Measurements from ENCODE around the gene GALNT14.

GRCh38 chr2:31139671-31140070, 1.4 kb upstream of the GALNT14 start:
- TF ChIP-seq, protein P1, sequence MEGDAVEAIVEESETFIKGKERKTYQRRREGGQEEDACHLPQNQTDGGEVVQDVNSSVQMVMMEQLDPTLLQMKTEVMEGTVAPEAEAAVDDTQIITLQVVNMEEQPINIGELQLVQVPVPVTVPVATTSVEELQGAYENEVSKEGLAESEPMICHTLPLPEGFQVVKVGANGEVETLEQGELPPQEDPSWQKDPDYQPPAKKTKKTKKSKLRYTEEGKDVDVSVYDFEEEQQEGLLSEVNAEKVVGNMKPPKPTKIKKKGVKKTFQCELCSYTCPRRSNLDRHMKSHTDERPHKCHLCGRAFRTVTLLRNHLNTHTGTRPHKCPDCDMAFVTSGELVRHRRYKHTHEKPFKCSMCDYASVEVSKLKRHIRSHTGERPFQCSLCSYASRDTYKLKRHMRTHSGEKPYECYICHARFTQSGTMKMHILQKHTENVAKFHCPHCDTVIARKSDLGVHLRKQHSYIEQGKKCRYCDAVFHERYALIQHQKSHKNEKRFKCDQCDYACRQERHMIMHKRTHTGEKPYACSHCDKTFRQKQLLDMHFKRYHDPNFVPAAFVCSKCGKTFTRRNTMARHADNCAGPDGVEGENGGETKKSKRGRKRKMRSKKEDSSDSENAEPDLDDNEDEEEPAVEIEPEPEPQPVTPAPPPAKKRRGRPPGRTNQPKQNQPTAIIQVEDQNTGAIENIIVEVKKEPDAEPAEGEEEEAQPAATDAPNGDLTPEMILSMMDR (IDR thresholded peaks at IDR 0.05) = no peak
- TF ChIP-seq POLR2A (IDR thresholded peaks at IDR 0.05) (no peak), EP300 (IDR thresholded peaks at IDR 0.05; ENCODE audit: low read depth) (no peak)

Data from transverse colon (tissue), 3 donors.